CD4-positive, alpha-beta T cell (primary cell): Measurements from ENCODE around the gene ATG2A. TPM values are rescaled to one million over a fixed set of nuclear protein-coding genes. Genes with fewer than 3 reads are reported as not detected.
A peak's percentile ranks its signal among the peaks of the same experiment; 100 is the strongest.

ENCODE experiments used
- ATAC-seq: fragments of 200-7000 bp; cut with Tn5 transposase; one replicate; pipeline ENCODE4 v1.10.0; 2022; ENCODE audit warnings: mild to moderate bottlenecking; ENCODE audit not compliant: poor library complexity
- CTCF ChIA-PET: fragments of 350-600 bp; sonication (Branson Sonifier 250); formaldehyde crosslinking; loops from one replicate; lab custom pipeline; 2021; ENCODE audit warnings: antibody characterized with exemption, inconsistent platforms; lab: Charles Lee
- POLR2A ChIA-PET: fragments of 350-600 bp; sonication (Branson Sonifier 250); formaldehyde crosslinking; loops from one replicate; lab custom pipeline; 2021; ENCODE audit warnings: antibody characterized with exemption, inconsistent platforms; lab: Charles Lee
- DNase-seq, 14 experiments: peaks; one replicate each; pipeline ENCODE4 v3.0.0-alpha.2; 2013 to 2020; ENCODE audit warnings: mixed read lengths in 2 of 14
- H3K27ac ChIP-seq, 2 donors: one replicate each; pipeline versions ENCODE4 v1.5.1 to v1.7.0; 2013; ENCODE audit warnings: low read length in 2 of 2, low read depth in 1 of 2, mild to moderate bottlenecking in 1 of 2
- H3K27me3 ChIP-seq, 2 experiments: 1 replicate in 1 of 2; 2 replicates in 1 of 2; pipeline versions ENCODE4 v1.6.1 to v1.7.0; 2013; ENCODE audit warnings: low read length in 2 of 2, control low read depth in 1 of 2, mild to moderate bottlenecking in 1 of 2, moderate library complexity in 1 of 2; ENCODE audit not compliant: insufficient read depth in 2 of 2, control insufficient read depth in 1 of 2
- H3K36me3 ChIP-seq: one replicate; pipeline ENCODE4 v1.6.1; 2013; ENCODE audit warnings: low read length, control low read depth; ENCODE audit not compliant: insufficient read depth
- H3K4me1 ChIP-seq: one replicate; pipeline ENCODE4 v1.6.1; 2013; ENCODE audit warnings: low read length, control low read depth; ENCODE audit not compliant: insufficient read depth
- H3K4me3 ChIP-seq: one replicate; pipeline ENCODE4 v1.5.1; 2013; ENCODE audit warnings: mild to moderate bottlenecking, low read length, moderate library complexity
- H3K9me3 ChIP-seq, 2 experiments: 1 replicate in 1 of 2; 2 replicates in 1 of 2; pipeline versions ENCODE4 v1.6.1 to v1.7.0; 2013; ENCODE audit warnings: low read length in 2 of 2, mild to moderate bottlenecking in 2 of 2, control low read depth in 1 of 2, moderate library complexity in 1 of 2; ENCODE audit not compliant: control insufficient read depth in 1 of 2, insufficient read depth in 1 of 2
- H3K27ac Mint-ChIP-seq: one replicate; pipeline ENCODE4 v1.8.0; 2020; ENCODE audit warnings: mixed read lengths
- H3K27me3 Mint-ChIP-seq: one replicate; pipeline ENCODE4 v1.8.0; 2021; ENCODE audit warnings: mixed read lengths
- H3K36me3 Mint-ChIP-seq: one replicate; pipeline ENCODE4 v1.8.0; 2021; ENCODE audit warnings: low read depth, mixed read lengths
- H3K4me1 Mint-ChIP-seq: one replicate; pipeline ENCODE4 v1.8.0; 2021; ENCODE audit warnings: low read depth, mixed read lengths
- H3K4me3 Mint-ChIP-seq: one replicate; pipeline ENCODE4 v1.8.0; 2020; ENCODE audit warnings: mild to moderate bottlenecking, mixed read lengths
- H3K9me3 Mint-ChIP-seq: one replicate; pipeline ENCODE4 v1.8.0; 2020; ENCODE audit warnings: mixed read lengths
- CTCF ChIP-seq: fragments of 200-600 bp; IDR thresholded peaks from one replicate; pipeline ENCODE4 v1.8.0; 2022; ENCODE audit warnings: antibody characterized with exemption, mild to moderate bottlenecking
- intact Hi-C, 2 experiments: fragments of 100-400 bp; cut with DNase I in 1 of 2; cut with micrococcal nuclease in 1 of 2; formaldehyde crosslinking; loops; one replicate each; pipeline versions ENCODE4 v1.15.1 to v1.9.0; 2023 to 2025; cut with DNase I, micrococcal nuclease
- total RNA-seq, 174 experiments: library from RNA in 2 of 174; stranded (reverse) in 2 of 174; gene quantifications; one replicate each; pipeline ENCODE4 v1.2.3 and lab custom pipeline; 2021 to 2026

ATG2A gene
- total RNA-seq, 2 experiments from 2014 or later: 189 to 198 TPM

- ChIA-PET POLR2A (interaction anchor here (1.0 to 27.2 kb wide), 5 partner anchors 10 to 245 kb away, joined by 3 to 767 read pairs (median 87); partner anchors contain the start of gene EHD1), CTCF (interaction anchor here (0.8 to 3.7 kb wide), 10 partner anchors 8 to 25 kb away, joined by 3 to 26 read pairs (median 10); partner anchors contain the start of genes CDC42BPG and EHD1)
- ATAC-seq (no peak), DNase-seq (peak in 4 of 14 experiments; percentile 43 to 59 (median 48))
- Histone ChIP-seq H3K27me3 (no peaks in the 10 kb centered on the region), H3K4me3 (peak overlapping the region; percentile 44), H3K27ac (peak overlapping the region; percentile 65 to 70), H3K4me1 (peaks cover 99% of the 10 kb centered on the region), H3K36me3 (peaks cover 73% of the 10 kb centered on the region), H3K9me3 (no peaks in the 10 kb centered on the region)
- H3K27me3 Mint-ChIP-seq: no peaks in the 10 kb centered on the region
- intact Hi-C loops: loop anchor here in 1 of 2 experiments (1.0 to 10.0 kb wide), 2 partner anchors 10 to 95 kb away; partner anchors contain the start of gene SF1
- no peaks in the 10 kb centered on the region for H3K9me3 Mint-ChIP-seq
- H3K4me1 Mint-ChIP-seq: peaks cover 89% of the 10 kb centered on the region
- no peak for TF ChIP-seq CTCF
- peak overlapping the region; percentile 82 for H3K4me3 Mint-ChIP-seq
- H3K27ac Mint-ChIP-seq: peak overlapping the region; percentile 93
- peaks cover 83% of the 10 kb centered on the region for H3K36me3 Mint-ChIP-seq
Measured at GRCh38 chr11:64869571-64870175, 47.3 kb downstream of the ATG2A start.

GRCh38 chr11:64868904-64869570 is 48.0 kb downstream of the ATG2A start:
- DNase-seq (peak in 4 of 14 experiments; percentile 49 to 76 (median 62)), ATAC-seq (peak; percentile 58)
- Mint-ChIP-seq H3K9me3 (no peaks in the 10 kb centered on the region), H3K27ac (peak overlapping the region; percentile 93), H3K36me3 (peaks cover 77% of the 10 kb centered on the region), H3K27me3 (no peaks in the 10 kb centered on the region), H3K4me1 (peaks cover 89% of the 10 kb centered on the region), H3K4me3 (peak overlapping the region; percentile 82)
- peak overlapping the region; percentile 44 for H3K4me3 ChIP-seq
- H3K4me1 ChIP-seq: peaks cover 99% of the 10 kb centered on the region
- H3K27ac ChIP-seq: peak overlapping the region; percentile 65 to 70
- no peaks in the 10 kb centered on the region for H3K27me3 ChIP-seq
- ChIA-PET POLR2A (interaction anchor here (0.6 to 27.2 kb wide), 7 partner anchors 9 to 1977 kb away, joined by 3 to 767 read pairs (median 3); partner anchors contain the start of gene EHD1), CTCF (interaction anchor here (0.9 to 3.7 kb wide), 9 partner anchors 8 to 25 kb away, joined by 3 to 26 read pairs (median 12); partner anchors contain the start of genes CDC42BPG and EHD1)
- TF ChIP-seq CTCF: no peak
- H3K36me3 ChIP-seq: peaks cover 66% of the 10 kb centered on the region
- H3K9me3 ChIP-seq: no peaks in the 10 kb centered on the region
- intact Hi-C loops: loop anchor here (1.0 to 10.0 kb wide), 3 partner anchors 10 to 94 kb away; partner anchors contain the start of gene SF1 (in 1 of the 2)

- no peaks in the 10 kb centered on the region for H3K9me3 Mint-ChIP-seq
- Histone ChIP-seq H3K36me3 (peaks cover 57% of the 10 kb centered on the region), H3K27ac (peak overlapping the region; percentile 65 to 70), H3K9me3 (no peaks in the 10 kb centered on the region), H3K4me1 (peaks cover 100% of the 10 kb centered on the region), H3K4me3 (no peak overlapping the region), H3K27me3 (no peaks in the 10 kb centered on the region)
- peaks cover 94% of the 10 kb centered on the region for H3K4me1 Mint-ChIP-seq
- ChIA-PET CTCF (interaction anchor here (2.3 to 3.7 kb wide), 6 partner anchors 9 to 23 kb away, joined by 8 to 26 read pairs (median 16); partner anchors contain the start of genes CDC42BPG and EHD1), POLR2A (interaction anchor here (0.7 to 27.2 kb wide), 6 partner anchors 8 to 1493 kb away, joined by 3 to 767 read pairs (median 46); partner anchors contain the start of genes EHD1 and RASGRP2)
- ATAC-seq (no peak), DNase-seq (peak in 1 of 14 experiments; percentile 19)
- H3K4me3 Mint-ChIP-seq: peak overlapping the region; percentile 82
- intact Hi-C loops: loop anchor here (1.0 to 10.0 kb wide), 2 partner anchors 15 to 93 kb away; partner anchors contain the start of gene SF1 (in 1 of the 2)
- H3K36me3 Mint-ChIP-seq: peaks cover 70% of the 10 kb centered on the region
- no peaks in the 10 kb centered on the region for H3K27me3 Mint-ChIP-seq
- no peak for TF ChIP-seq CTCF
- peak overlapping the region; percentile 93 for H3K27ac Mint-ChIP-seq
Measured at GRCh38 chr11:64867748-64868462, 49.1 kb downstream of the ATG2A start.
